ENCODE results near the gene RTBDN.

- TF ChIP-seq, protein P1, sequence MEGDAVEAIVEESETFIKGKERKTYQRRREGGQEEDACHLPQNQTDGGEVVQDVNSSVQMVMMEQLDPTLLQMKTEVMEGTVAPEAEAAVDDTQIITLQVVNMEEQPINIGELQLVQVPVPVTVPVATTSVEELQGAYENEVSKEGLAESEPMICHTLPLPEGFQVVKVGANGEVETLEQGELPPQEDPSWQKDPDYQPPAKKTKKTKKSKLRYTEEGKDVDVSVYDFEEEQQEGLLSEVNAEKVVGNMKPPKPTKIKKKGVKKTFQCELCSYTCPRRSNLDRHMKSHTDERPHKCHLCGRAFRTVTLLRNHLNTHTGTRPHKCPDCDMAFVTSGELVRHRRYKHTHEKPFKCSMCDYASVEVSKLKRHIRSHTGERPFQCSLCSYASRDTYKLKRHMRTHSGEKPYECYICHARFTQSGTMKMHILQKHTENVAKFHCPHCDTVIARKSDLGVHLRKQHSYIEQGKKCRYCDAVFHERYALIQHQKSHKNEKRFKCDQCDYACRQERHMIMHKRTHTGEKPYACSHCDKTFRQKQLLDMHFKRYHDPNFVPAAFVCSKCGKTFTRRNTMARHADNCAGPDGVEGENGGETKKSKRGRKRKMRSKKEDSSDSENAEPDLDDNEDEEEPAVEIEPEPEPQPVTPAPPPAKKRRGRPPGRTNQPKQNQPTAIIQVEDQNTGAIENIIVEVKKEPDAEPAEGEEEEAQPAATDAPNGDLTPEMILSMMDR (IDR thresholded peaks at IDR 0.05) = no peak
- peak in 1 of 3 donors; percentile 62 for TF ChIP-seq POLR2AphosphoS5 (IDR thresholded peaks at IDR 0.05)
- TF ChIP-seq POLR2A (IDR thresholded peaks at IDR 0.05) = no peak
- TF ChIP-seq EP300 (IDR thresholded peaks at IDR 0.05; ENCODE audit: low read depth) = no peak
Observed at GRCh38 chr19:12797141-12797587, 37.2 kb downstream of the RTBDN start.

Data from transverse colon (tissue), 4 donors.